CD8-positive, alpha-beta T cell (primary cell): ENCODE results near the gene ANKRD36. TPM values are rescaled to one million over a fixed set of nuclear protein-coding genes. Genes with fewer than 3 reads are reported as not detected.

ENCODE experiments used
- total RNA-seq, 46 experiments: library from RNA in 2 of 46; stranded (reverse) in 2 of 46; gene quantifications; one replicate each; pipeline ENCODE4 v1.2.3 and lab custom pipeline; 2021 to 2026

ANKRD36 gene
- total RNA-seq, 2 experiments from 2014 or later = 49.7 to 51.6 TPM

Other genes with a start within 250 kb of the ANKRD36 start
- gene SEMA4C, start 243.1 kb upstream of the ANKRD36 start, total RNA-seq = 10 to 100 TPM; 40.0 to 45.7 TPM
- under 1 TPM; 0.25 to 0.49 TPM for gene FAM178B, start 126.6 kb upstream of the ANKRD36 start, total RNA-seq
- 10 to 100 TPM; 33.3 to 33.9 TPM for gene FAHD2B, start 18.3 kb upstream of the ANKRD36 start, total RNA-seq